Nephron (organoid): Measurements from ENCODE around the gene PAQR8.

Source experiments
- H3K27ac Mint-ChIP-seq, 3 experiments: 2 replicates each; pipeline ENCODE4 v1.8.0; 2020; ENCODE audit warnings: mixed read lengths in 3 of 3, mild to moderate bottlenecking in 2 of 3, moderate library complexity in 1 of 3
- H3K27me3 Mint-ChIP-seq: 2 replicates; pipeline ENCODE4 v1.8.0; 2021; ENCODE audit warnings: low read depth, mild to moderate bottlenecking, moderate library complexity, mixed read lengths
- H3K36me3 Mint-ChIP-seq: 2 replicates; pipeline ENCODE4 v1.8.0; 2020; ENCODE audit warnings: low read depth, mixed read lengths
- H3K4me1 Mint-ChIP-seq: 2 replicates; pipeline ENCODE4 v1.8.0; 2020; ENCODE audit warnings: mixed read lengths
- H3K4me3 Mint-ChIP-seq, 3 experiments: 2 replicates each; pipeline ENCODE4 v1.8.0; 2020; ENCODE audit warnings: mild to moderate bottlenecking in 3 of 3, mixed read lengths in 3 of 3, moderate library complexity in 2 of 3
- H3K9me3 Mint-ChIP-seq: 2 replicates; pipeline ENCODE4 v1.8.0; 2020; ENCODE audit warnings: mixed read lengths
- CTCF ChIP-seq, 3 experiments: fragments of 200-600 bp; sonication (generic); IDR thresholded peaks; one replicate each; pipeline ENCODE4 v1.5.0; 2021; ENCODE audit warnings: antibody characterized with exemption in 3 of 3; ENCODE audit not compliant: unreplicated experiment in 3 of 3

The PAQR8 gene

GRCh38 chr6:52330470-52330869 is 31.5 kb upstream of the PAQR8 start:
- Mint-ChIP-seq H3K36me3 (no peaks in the 10 kb centered on the region), H3K9me3 (no peaks in the 10 kb centered on the region), H3K4me3 (no peak overlapping the region), H3K27ac (no peak overlapping the region), H3K4me1 (peaks cover 35% of the 10 kb centered on the region), H3K27me3 (peaks cover 8% of the 10 kb centered on the region)
- TF ChIP-seq CTCF (IDR thresholded peaks at IDR 0.05; ENCODE audit: unreplicated experiment in 3 of 3) = no peak

DNA sequence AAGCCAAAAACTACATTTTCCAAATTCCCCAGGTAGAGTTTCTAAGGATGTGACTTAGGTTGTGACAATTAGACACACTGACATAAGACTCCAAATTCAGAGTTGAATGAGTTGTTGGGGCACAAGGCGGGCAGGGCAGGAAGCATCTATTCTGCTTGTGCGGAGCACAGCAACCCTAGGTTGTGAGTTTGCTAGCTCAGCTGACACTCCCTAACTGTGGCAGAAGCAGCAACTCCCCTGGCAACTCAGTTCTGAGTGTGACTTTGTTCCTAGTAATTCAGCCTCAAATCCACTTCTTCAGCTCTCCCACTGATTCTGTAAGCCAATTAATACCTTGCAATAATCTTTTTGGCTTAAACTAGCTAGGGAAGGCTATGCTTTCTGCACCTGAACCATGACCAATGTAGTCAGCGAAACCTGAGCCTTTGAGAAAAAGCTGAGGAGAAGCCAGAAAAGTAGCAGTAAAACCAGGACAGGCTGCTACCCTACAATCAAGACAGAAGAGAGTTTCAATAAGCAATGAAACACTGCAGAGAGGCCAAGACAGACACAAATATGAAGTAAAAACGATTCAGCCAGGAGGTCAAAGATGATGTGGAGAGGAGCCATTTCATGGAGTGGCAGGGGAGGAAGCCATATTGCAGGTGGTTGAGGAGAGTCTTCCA is 30.0 kb upstream of the PAQR8 start:
- Mint-ChIP-seq H3K4me3 (no peak overlapping the region), H3K27ac (peak overlapping the region; percentile 53 to 84 (median 76)), H3K27me3 (peaks cover 8% of the 10 kb centered on the region), H3K36me3 (no peaks in the 10 kb centered on the region), H3K4me1 (peaks cover 25% of the 10 kb centered on the region), H3K9me3 (no peaks in the 10 kb centered on the region)
- no peak for TF ChIP-seq CTCF (IDR thresholded peaks at IDR 0.05; ENCODE audit: unreplicated experiment in 3 of 3)

DNA sequence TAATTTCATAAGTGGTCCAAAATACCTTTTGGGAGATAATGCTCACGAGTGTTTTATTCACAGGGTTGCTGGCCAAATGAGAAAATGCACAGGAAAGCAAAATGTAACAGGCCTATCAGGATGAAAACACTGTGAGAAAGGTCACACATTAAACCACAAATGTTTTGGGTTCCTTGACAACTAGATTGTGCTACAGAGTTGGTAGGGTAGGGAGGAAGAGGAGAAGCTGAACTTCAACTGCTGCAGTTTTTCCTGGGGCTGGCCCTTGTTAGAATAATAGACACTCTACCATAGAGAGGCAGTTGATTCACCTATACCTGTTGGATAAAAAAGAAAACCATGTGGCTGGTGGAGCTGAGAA is 28.1 kb upstream of the PAQR8 start:
- Mint-ChIP-seq H3K27me3 (peaks cover 4% of the 10 kb centered on the region), H3K4me1 (peaks cover 20% of the 10 kb centered on the region), H3K36me3 (no peaks in the 10 kb centered on the region), H3K9me3 (no peaks in the 10 kb centered on the region), H3K4me3 (no peak overlapping the region), H3K27ac (peak overlapping the region; percentile 6 to 48 (median 15))
- no peak for TF ChIP-seq CTCF (IDR thresholded peaks at IDR 0.05; ENCODE audit: unreplicated experiment in 3 of 3)

- no peak overlapping the region for H3K27ac Mint-ChIP-seq
- no peak overlapping the region for H3K4me3 Mint-ChIP-seq
- no peaks in the 10 kb centered on the region for H3K9me3 Mint-ChIP-seq
- H3K27me3 Mint-ChIP-seq = peaks cover 4% of the 10 kb centered on the region
- peaks cover 26% of the 10 kb centered on the region for H3K4me1 Mint-ChIP-seq
- no peaks in the 10 kb centered on the region for H3K36me3 Mint-ChIP-seq
- no peak for TF ChIP-seq CTCF (IDR thresholded peaks at IDR 0.05; ENCODE audit: unreplicated experiment in 3 of 3)
Measured at GRCh38 chr6:52335576-52335975, 26.4 kb upstream of the PAQR8 start.

GRCh38 chr6:52336919-52337561 is 24.9 kb upstream of the PAQR8 start:
- Mint-ChIP-seq H3K9me3 (no peaks in the 10 kb centered on the region), H3K36me3 (no peaks in the 10 kb centered on the region), H3K27me3 (peaks cover 4% of the 10 kb centered on the region), H3K27ac (no peak overlapping the region), H3K4me1 (peaks cover 22% of the 10 kb centered on the region), H3K4me3 (no peak overlapping the region)
- no peak for TF ChIP-seq CTCF (IDR thresholded peaks at IDR 0.05; ENCODE audit: unreplicated experiment in 3 of 3)
